HG02981 (cell line): ENCODE results near the gene NUCB2.

Experiments used
- ATAC-seq: cut with Tn5 transposase; IDR thresholded peaks from one replicate; pipeline ENCODE4 v1.9.1; 2021; ENCODE audit warnings: mild to moderate bottlenecking, moderate library complexity; ENCODE audit not compliant: unreplicated experiment

Gene NUCB2

DNA sequence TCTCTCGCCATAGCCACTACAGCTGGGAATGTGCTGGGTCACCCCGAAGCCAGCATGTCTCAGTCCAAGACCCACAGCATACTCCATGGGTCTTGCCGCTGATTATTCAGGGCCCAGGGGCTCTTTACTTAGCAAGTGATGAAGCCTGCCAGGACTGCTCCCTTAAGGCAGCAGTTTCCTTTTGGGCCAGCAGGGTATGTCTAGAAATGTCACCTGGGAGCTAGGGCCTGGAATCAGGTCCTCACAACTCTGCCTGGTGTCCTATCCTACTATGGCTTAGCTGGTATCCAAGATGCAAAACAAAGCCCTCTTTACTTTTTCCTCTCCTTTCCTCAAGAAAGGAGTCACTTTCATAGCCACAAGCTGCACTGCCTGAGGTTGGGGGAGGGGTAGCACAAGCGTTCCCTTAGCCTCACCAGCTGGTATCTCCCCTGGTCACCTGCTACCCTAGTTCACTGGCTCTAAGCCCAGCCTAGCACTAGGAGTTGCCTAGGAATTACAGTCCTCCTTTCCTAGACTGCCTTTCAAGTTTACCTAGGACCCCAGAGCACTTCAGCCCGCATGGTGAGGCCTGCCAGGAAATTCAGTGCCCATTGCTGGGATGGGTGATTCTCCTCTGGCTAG lies 52.4 kb downstream of the NUCB2 start:
- ATAC-seq = no peak

DNA sequence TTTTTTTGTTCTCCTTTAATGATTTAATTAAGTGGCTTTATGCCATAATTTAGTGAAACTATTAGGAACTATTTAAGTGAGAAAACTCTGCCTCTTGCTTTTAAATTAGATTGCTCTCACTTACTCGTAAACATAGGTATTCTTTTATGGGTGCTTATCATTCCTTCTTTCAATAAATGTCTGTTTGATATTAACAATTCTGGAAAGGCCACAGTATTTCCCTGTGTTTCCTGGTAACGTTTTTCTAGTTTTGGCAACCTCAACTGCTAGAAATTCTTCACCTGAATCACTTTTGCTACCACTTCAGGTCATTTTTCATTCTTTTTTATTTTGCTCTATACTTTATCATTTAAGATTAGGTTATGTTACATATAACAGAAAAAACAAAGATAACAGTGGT lies 55.1 kb downstream of the NUCB2 start:
- ATAC-seq = no peak

DNA sequence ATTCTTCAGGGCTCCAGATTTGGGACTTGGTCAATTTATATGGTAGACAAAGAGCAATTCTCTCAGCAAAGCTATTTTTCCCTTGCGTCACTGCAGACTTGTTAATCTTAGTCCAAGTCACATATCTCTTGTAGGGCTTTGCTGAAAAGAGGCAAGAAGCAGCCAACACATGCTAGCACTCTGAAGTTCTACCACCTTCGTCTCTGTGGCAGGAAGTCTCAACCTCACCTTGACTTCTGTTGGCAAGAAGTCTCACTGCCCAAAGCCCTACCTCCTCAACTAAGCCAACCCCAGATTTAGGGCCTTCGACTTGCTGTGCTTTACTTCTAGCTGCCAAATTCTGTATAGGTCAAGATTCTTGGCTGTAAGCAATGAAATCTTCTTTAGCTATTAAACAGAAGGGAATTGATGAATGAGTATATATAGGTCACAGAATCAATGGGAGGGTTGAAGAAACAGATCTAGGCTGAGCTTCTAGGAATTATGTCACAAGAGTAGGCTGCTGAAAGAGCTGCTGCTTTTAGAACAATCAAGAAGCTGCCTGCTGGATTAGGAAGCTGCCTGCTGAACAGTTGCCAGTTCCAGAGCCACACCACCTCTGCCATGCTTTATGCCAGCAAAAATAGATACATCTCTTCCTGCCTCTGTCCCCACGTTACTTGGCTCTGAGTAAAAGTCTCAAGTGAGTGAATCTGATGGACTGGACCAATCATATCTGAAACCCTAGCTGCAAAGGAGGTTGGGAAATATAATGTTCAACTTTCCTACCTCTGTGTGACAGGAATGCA lies 57.5 kb downstream of the NUCB2 start:
- no peak for ATAC-seq

DNA sequence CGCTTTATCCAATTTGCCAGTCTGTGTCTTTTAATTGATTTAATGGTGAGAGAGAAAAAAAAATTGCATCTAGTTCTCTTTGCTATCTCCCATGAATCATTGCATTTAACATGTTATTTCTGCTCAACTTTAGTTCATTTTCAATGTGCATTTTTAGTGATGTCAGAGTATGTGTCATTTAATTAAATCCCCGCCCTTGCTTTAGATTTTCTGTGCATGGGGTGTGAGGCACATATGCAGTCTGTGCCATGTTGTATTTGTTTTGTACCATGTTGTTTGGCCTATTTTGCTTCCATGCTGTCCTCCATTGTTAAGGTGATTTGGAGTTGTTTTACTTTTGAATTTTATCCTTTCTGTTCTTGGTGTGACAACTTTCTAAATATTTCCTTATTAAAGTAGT lies 66.7 kb downstream of the NUCB2 start:
- ATAC-seq = no peak

DNA sequence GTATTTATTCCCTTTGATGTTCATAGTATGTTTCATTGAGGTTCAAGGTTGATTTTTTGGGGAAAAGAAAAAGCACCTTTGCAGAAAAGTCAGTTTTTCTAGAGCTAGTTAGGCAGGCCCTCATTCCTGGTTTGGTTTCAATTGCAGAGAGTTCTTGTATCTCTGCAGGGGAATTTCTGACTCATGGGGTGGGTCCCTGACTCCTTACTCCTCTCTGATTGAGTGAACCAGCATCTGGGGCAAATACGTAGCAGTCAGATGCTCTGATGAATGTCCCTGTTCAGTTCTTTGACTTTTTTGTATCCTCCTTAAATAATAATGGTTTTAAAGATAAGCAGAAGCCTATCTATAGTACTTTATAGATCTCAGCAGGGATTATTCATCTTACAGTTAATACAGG lies 67.4 kb downstream of the NUCB2 start:
- ATAC-seq = no peak

DNA sequence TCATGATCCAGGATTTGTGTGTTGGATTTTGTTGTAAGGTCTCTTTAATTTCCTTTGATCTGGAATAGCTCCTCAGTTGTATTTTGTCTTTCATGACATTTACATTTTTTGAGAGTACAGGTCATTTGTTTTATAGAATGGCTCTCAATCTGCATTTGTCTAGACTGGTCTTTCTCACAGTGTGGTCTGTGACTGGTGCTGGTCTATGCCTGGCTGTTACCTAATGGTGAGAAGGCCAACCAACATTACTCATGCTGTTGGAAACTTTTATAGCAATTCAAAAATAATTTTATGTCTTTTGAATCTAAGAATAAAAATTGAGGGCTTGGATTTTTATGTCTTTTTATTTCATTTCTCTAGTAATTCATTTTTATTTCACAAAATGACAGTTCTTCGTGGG lies 71.1 kb downstream of the NUCB2 start:
- ATAC-seq = no peak

DNA sequence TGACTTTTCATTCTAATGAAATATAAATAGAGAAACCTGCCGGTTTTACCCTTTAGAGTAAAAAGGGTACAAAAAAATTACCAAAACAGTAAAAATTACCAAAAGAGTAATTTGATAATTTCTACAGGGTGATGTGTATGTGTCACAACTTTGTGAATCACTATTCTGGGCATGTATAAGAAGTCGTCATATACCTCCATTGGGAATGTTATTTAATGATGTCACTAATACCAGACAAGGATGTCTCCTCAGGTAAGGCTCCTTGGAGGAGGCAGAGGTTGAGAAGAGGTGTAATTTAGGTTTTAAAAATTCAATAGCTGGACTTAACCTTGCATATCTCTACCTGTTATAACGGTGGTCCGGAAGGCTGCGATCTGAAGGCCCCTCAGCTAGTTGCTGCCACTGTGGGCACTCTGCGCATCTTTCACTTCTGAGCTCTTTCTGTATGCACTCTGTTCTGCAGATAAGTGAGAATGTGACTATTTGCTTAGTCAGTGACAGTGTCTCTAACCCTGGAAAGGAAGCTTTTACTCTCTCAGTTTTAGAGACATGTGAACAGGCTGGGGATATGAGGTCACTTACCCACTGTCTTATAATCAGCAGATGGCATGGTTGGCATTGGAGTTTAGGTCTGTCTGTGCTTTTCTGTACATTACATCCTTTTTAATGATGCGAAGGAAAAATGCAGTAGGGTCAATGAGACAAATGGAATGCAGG lies 74.1 kb downstream of the NUCB2 start:
- no peak for ATAC-seq

DNA sequence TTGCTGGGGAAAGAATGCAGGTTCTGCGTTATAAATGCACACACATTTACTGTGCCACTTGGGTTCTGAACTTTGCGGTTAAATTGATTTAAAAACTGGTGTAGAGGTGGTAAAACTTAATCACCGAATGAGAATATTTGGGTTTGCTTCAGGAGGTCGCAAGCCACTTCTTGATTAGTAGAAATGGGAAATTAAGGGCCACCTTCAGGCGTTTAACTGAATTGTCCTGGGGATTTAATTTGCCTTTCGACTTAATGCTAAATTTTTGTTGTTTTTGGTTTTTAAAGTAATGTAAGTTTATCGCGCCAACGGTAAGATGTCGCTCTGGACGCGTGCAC lies 74.6 kb downstream of the NUCB2 start:
- no peak for ATAC-seq

DNA sequence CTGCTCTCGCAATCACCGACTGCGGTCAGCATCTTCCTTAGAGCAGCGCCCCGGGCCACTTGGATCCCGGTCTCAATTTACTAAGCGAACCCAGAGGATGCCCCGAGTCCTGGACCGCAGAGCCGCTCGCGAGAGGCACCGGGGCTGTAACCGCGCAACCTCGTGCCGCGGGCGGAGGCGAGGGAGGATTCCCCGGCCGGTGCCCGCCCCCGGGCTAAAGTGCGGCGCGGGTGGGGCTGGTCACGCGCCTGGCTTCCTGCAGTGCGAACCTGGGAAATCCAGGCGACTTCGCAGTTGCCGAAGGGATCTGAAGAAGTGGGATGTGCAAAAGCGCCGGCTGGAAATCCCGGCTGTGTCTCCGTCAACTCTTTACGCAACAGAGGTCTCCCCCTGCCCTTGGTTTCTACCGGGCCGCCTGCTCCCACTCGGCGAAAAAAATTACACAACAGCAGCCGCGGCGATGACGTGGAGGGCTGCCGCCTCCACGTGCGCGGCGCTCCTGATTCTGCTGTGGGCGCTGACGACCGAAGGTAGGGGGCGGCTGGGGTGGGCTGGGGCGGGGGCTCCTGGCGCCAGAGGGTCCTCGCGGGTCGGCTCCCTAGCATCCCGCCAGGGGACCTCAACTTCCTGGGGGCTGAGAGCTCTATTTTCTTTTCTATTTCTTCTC lies 75.1 kb downstream of the NUCB2 start, which contains the start of gene NCR3LG1:
NCR3LG1 (plus strand) TSS at position 291 of the 667 bp plus-strand sequence; CDS start at position 461, 170 bp downstream.
- ATAC-seq = no peak

DNA sequence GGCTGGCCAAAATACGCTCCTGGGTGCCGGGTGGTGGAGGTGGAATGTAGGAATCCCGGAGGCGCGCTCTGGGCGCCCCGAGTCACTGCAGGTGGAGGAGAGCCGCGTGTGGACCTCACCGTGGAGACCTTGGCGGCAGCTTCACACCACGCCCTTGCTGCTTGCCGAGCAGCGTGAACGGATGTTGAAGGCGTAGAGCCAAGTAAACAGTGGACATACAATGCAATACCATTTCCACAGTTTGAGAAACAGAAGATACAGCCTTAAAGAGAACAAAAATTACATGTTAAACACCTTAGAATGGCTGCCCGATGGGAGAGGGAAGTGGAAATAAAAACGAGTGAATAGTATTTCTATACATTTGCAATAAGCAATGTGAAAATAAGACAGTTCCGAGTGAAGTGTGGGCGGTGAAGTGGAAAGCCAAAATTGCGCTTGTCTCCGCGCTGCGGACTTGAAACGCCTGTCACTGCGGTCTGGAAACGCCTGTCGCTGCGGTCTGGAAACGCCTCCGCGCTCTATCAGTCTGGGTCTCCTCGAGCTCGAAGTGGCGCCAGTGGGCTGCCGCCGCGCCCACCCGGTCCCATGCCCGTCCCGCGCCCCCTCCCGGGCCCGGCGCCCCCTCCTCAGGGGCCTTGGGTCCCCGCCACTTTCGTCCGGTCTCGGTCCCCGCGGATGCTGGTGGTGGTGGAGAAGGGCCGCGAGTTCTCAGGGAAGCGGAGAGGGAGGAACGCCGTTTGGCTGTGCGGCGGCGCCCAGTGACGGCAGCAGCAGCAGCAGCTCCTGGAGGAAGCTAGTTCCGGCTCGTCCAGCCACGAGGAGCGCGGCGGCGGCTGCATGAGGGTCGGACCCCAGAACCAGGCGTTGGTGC lies 76.6 kb downstream of the NUCB2 start:
- no peak for ATAC-seq

DNA sequence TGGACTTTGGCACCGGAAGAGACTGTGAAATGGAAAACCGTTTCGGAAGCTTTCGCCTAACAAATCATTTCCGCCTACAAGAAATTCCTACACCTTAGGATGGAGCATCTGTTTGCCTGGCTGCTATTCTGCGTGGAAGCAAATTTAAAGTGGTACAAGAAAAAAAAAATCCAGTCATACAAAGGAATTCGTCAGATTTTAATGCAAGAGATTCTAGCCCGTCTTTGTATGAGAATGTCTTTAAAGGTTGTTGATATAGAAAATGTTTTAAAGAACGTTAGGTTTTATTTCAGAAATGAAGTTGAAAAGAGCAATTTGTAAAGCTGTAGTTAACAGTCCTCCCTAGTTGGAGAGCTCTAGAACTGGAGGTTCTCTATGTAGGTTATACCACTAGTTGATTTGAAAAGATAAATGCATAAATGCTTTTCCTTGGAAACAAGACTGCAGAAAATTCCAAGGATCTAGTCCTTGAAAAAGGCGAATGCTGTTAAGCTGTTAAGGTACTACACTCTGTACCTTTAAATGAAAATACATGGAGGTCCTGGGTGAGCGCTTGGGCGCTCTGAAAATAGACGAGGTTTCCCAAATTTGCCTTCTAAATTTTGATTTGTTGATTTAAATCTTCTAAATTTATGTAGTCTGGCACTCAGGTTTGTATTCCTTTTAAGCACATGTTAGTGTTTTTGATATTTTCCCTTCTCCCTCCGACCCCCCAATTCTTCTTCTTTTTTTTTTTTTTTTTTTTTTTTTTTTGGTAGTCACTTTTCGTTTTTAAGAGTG lies 77.5 kb downstream of the NUCB2 start:
- no peak for ATAC-seq

DNA sequence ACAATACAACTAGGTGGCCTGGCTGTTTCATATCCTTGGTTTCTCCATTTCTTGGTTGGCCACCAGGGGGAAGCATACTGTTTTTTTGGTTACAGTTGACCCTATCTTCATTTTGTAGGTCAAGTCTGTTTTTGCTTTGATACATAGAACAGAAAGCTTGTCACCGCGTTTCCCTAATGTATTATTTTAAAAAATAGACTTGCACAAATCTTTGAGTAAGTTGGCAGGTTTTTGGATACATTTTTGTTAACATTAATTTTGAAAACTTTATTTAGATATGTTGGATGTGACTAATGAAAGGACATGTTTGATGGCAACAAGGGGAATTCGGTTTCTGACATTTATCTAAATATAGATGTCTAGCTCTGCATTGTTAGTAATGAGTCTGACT lies 78.1 kb downstream of the NUCB2 start:
- peak; percentile 46 for ATAC-seq

DNA sequence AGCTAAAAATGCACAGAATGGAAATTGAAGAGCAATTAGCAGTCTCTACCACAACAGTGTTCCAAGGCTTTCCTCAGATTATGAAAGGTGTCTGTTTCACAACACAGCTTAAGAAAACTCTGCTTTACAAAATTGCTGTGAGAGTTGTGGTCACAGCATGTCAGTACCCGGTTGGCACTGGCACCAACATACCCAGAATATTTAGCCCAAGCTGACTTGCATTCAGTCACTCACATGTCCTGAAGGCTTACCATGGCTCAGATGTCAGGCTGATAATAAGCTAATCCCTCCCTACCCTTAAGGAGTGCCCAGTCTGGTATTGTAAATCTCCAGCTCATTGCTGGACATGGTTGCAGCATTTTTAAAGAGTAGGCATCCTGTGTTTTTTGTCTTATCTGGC lies 90.0 kb downstream of the NUCB2 start:
- no peak for ATAC-seq

DNA sequence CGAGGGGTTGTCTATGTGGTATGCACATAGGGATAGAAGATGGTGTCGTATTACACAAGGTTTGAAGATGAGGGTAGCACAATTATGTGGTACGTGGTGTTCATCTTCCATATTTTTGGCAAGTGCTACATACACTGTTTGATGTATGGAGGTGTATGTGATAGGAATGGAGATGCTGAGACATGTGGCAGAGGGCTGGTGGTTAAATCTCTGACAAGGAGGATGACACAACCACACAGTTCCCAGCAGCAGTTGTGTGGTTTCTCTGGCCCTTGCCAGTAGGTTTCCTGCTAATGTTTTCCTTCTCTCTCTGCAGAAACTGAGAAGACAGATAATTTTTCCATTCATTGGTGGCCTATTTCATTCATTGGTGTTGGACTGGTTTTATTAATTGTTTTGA lies 92.0 kb downstream of the NUCB2 start:
- no peak for ATAC-seq

DNA sequence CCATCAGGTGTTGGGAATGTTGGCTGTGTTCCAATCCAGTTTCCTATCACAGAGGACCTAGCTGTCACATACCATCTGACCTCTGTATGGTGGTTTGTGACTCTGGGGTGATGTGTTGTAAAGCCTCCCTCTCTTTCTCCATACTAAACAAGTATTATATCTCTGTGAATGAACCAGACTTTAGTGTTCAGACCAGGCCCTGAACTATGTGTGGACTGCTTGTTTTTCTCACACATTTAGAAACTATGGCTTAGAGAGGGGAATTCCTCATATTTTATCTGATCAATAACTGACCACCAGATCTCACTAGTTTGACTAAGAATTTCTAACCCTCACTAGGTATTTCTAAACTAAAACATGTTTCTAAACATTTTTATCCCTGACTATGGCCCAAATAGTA lies 92.6 kb downstream of the NUCB2 start:
- ATAC-seq = no peak

DNA sequence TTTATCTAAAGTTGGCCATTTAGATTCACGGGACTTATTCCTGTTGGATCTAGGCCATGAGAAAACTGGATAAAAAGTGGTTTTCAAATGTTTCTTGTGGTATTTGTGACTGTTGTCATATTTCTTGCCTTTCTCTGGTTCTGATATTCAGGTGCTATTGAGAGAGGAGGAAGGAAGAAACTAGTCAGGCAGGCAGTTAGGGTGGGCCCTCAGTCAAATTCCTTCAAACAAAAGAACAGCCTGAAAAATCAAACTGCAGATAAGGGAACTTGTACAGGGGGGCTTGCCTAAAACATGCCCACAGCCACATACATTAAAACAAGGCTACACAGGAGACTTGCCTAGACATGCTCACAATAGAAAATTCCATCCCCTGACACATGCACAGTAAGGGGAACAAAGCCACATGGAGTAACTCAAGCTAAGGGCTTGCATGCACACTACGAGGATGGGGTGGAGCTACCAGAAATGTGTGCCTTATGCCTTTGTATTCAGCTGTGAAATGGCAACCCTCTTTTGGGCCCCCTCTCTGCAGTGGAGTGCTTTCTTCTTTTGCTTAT lies 93.2 kb downstream of the NUCB2 start:
- no peak for ATAC-seq

DNA sequence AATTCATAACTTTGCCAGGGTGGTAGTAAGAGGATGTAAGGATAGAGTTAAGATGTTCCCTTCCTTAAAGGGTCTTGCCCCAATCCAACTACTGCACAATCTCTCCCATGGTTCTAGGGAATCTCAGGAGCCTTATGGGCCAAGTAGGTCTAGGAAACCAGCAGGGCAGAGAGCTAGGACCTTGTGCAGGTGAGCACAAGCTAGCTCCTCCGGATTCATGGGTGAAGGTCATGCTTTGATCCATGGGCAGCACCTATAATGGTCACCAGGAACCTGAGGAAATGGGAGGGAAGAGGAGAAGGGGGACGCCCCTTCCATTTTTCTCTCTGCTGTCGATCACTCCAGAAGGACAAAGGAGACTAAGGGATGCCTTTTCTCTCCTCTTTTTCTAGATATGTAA lies 95.1 kb downstream of the NUCB2 start:
- ATAC-seq = no peak

DNA sequence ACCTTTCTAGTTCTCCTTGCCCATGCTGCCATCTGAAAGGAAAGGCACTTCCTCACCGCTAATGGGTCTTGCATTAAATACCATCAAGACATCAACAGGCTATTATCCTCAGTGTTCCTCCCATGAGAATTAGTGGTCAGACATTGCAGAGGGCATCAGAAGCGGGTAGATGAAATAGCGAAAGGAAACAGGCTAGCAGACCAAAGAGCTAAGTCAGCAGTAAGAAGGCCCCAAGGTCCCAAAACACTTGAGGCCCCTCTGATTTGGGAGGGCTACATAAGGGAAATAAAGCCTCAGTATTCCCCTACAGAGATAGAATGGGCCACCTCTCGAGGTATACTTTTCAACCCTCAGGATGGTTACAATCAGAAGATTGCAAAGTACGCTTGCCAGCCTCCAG lies 99.0 kb downstream of the NUCB2 start:
- ATAC-seq = no peak

DNA sequence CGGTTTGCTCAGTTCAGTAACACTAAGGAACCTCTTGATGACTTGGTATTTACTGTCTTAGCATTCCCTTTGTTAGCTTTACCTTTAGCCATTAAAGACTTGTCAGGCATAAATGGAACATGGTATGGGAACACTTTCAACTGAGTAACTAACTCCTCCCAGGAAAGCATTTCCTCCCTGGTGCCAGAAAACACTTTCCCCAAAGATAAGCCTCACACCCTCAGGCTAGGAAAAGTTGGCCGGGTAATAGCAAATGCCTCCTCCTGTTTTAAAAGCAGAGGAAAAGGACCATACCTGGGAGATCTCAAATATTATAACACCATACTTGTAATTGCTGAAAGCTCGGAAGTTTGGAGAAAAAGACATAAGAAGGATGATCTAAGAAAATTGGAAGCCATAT lies 100.0 kb downstream of the NUCB2 start:
- ATAC-seq = no peak

DNA sequence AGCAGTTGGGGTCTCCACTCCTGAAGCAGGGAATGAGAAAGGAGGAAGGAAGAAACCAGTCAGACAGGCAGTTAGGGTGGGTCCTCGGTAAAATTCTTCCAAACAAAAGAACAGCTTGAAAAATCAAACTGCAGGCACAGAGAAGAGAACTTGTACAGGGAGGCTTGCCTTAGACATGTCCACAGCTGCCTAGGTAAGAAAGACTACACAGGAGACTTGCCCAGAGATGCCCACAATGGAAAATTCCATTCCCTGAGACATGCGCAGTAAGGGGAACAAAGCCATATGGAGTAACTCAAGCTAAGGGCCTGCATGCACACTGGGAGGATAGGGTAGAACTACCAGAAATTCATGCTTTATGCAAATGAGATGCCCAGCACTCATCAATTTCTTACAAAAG lies 102.1 kb downstream of the NUCB2 start:
- ATAC-seq = no peak
